ENCODE measurements around the gene EHD4.
A peak's percentile ranks its signal among the peaks of the same experiment; 100 is the strongest.

The EHD4 gene

DNA sequence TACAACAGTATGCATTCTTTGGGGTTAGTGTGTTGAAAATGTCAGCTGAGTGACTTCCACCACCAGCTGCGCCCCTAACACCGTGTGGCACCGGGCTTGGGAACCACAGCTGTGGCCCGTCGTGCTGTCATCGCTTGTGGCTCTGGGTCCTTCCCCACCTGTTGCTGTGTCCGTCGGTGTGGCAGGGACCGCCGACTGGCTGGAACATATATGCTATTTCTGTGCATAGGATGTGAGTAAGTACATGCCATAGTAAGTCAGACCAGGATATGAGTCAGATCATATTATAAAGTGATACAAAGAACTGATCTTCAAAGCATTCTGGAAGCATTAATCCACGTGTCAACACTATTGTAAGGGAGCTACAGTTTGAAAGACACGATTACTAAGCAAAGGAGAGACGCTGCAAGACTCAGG lies 31.9 kb downstream of the EHD4 start:
- H3K4me3 ChIP-seq (ENCODE audit: low read depth in 1 of 5, low read length in 5 of 5) = no peak overlapping the region
- no peaks in the 10 kb centered on the region for H3K9me3 ChIP-seq (ENCODE audit: control insufficient read depth in 5 of 5, low read length in 5 of 5)
- peaks cover 5 to 37% (median 25%) of the 10 kb centered on the region in 5 donors for H3K36me3 ChIP-seq (ENCODE audit: control insufficient read depth in 5 of 5, insufficient read depth in 5 of 5, low read length in 5 of 5)
- peaks cover 21 to 67% (median 38%) of the 10 kb centered on the region in 5 donors for H3K4me1 ChIP-seq (ENCODE audit: control insufficient read depth in 5 of 5, insufficient read depth in 5 of 5, low read length in 5 of 5)
- no peak overlapping the region for H3K9ac ChIP-seq (ENCODE audit: low read length in 5 of 5)
- H3K27ac ChIP-seq (ENCODE audit: low read depth, low read length) = peak overlapping the region; percentile 21
- no peaks in the 10 kb centered on the region for H3K27me3 ChIP-seq (ENCODE audit: control insufficient read depth in 5 of 5, insufficient read depth in 4 of 5, low read length in 5 of 5)

DNA sequence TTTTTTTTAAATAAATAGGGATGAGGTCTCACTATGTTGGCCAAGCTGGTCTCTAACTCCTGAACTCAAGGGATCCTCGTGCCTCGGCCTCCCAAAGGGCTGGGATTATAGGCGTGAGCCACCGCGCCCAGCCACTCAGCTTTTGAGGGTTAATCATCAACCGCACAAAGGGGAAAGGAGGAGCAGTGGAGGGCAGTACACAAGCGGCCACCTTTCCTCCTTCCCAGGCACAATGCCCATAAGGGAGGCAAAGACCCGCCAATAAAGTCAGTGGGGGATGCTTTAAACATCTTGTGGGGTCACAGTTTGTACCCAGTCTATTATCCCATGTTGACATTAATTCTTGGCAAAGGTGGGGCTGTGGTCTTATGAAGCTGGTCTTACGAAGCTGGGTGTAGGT lies 32.4 kb downstream of the EHD4 start:
- Histone ChIP-seq H3K27me3 (ENCODE audit: control insufficient read depth in 5 of 5, insufficient read depth in 4 of 5, low read length in 5 of 5) (no peaks in the 10 kb centered on the region), H3K36me3 (ENCODE audit: control insufficient read depth in 5 of 5, insufficient read depth in 5 of 5, low read length in 5 of 5) (peaks cover 5 to 34% (median 23%) of the 10 kb centered on the region in 5 donors), H3K27ac (ENCODE audit: low read depth, low read length) (peak overlapping the region; percentile 21), H3K9me3 (ENCODE audit: control insufficient read depth in 5 of 5, low read length in 5 of 5) (no peaks in the 10 kb centered on the region), H3K9ac (ENCODE audit: low read length in 5 of 5) (no peak overlapping the region), H3K4me1 (ENCODE audit: control insufficient read depth in 5 of 5, insufficient read depth in 5 of 5, low read length in 5 of 5) (peaks cover 21 to 67% (median 36%) of the 10 kb centered on the region in 5 donors), H3K4me3 (ENCODE audit: low read depth in 1 of 5, low read length in 5 of 5) (no peak overlapping the region)

DNA sequence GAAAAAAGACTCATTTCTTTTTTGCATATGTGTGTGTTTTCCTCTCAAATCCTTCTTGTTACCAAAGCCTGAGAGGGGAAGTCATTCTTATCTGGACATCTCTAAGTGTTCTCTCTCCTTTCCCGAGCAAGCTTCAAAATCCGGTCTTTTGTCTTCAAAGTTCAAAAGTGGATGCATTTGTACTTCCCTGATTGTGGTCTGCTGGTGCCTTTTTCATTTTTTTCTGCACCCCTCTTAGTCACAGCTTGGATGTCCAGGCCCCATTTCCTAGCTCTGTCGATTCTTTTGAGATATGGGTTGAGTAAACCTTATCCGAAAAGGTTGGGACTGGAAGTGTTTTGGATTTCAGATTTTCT lies 34.8 kb downstream of the EHD4 start:
- H3K27me3 ChIP-seq (ENCODE audit: control insufficient read depth in 5 of 5, insufficient read depth in 4 of 5, low read length in 5 of 5) = no peaks in the 10 kb centered on the region
- peaks cover 5 to 22% (median 18%) of the 10 kb centered on the region in 5 donors for H3K36me3 ChIP-seq (ENCODE audit: control insufficient read depth in 5 of 5, insufficient read depth in 5 of 5, low read length in 5 of 5)
- H3K9ac ChIP-seq (ENCODE audit: low read length in 5 of 5) = peak overlapping the region in 4 of 5 donors; percentile 40 to 74 (median 56)
- H3K27ac ChIP-seq (ENCODE audit: low read depth, low read length) = peak overlapping the region; percentile 92
- H3K9me3 ChIP-seq (ENCODE audit: control insufficient read depth in 5 of 5, low read length in 5 of 5) = no peaks in the 10 kb centered on the region
- peaks cover 19 to 75% (median 41%) of the 10 kb centered on the region in 5 donors for H3K4me1 ChIP-seq (ENCODE audit: control insufficient read depth in 5 of 5, insufficient read depth in 5 of 5, low read length in 5 of 5)
- H3K4me3 ChIP-seq (ENCODE audit: low read depth in 1 of 5, low read length in 5 of 5) = no peak overlapping the region

DNA sequence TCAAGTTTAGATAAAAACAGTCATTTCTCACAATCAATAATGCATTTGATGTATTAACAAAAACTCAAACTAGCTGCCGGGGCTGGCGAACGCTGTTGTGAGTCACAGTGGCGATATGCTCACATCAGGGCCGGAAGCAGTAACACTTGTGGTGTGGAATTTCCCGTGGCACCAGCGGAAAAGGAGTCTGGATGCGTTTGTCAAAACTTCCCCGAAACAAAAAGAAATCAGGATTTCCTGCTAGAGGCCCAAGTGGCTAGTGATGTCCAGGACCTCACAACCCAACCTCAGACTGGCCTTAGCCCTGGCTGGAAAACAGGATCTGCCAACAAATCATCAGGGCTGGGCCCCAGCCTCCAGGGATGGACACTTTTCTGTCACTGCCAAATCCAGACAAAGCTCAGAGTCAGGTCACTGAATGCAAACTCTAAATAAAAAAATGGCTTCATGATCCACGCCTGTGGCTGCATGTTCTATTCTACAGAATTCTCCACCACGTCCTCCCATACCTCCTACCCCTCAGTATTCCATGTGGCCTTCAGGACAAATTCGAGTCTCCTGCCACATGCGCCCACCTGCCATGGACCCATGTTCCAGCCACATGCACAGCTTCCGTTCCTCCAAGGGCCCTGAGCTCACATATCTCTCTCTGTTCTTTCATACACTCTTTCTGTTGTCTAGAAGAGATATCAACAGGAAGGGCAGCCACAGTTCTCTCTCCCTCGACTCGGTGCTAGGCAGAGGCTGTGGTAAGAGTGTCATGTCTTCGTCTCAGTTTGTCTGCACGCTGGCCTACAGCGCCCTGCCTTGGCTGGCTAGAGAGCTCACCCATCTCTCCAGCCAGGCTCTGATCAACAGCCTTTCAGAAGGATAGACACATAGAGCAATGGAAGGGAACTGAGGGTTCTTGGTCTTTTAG lies 35.4 kb downstream of the EHD4 start:
- peak overlapping the region; percentile 92 for H3K27ac ChIP-seq (ENCODE audit: low read depth, low read length)

DNA sequence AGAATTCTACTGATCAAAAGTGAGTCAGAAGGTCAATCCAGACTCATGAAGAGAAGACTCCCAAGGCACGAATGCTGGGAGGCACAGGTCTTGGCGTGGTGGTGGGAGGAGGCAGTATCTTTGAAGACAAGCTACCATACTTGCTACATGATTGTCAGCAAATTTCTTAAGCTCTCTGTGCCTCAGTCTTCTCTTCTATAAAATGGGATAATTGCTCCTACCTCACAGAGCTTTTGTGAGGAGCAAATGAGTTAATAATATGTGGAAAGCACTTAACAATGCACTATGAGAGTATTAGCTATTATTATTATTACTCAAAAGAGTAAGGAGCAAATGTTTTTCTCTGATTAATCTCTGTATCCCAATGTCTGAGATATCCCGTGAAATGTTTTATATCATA lies 36.2 kb downstream of the EHD4 start:
- H3K4me3 ChIP-seq (ENCODE audit: low read depth in 1 of 5, low read length in 5 of 5) = no peak overlapping the region
- H3K9ac ChIP-seq (ENCODE audit: low read length in 5 of 5) = peak overlapping the region in 1 of 5 donors; percentile 26
- H3K9me3 ChIP-seq (ENCODE audit: control insufficient read depth in 5 of 5, low read length in 5 of 5) = no peaks in the 10 kb centered on the region
- peak overlapping the region; percentile 92 for H3K27ac ChIP-seq (ENCODE audit: low read depth, low read length)
- peaks cover 3 to 14% (median 10%) of the 10 kb centered on the region in 5 donors for H3K36me3 ChIP-seq (ENCODE audit: control insufficient read depth in 5 of 5, insufficient read depth in 5 of 5, low read length in 5 of 5)
- H3K27me3 ChIP-seq (ENCODE audit: control insufficient read depth in 5 of 5, insufficient read depth in 4 of 5, low read length in 5 of 5) = no peaks in the 10 kb centered on the region
- peaks cover 22 to 77% (median 48%) of the 10 kb centered on the region in 5 donors for H3K4me1 ChIP-seq (ENCODE audit: control insufficient read depth in 5 of 5, insufficient read depth in 5 of 5, low read length in 5 of 5)

More for the DNA sequence above, 35.4 kb downstream of the EHD4 start:
- no peaks in the 10 kb centered on the region for H3K27me3 ChIP-seq (ENCODE audit: control insufficient read depth in 5 of 5, insufficient read depth in 4 of 5, low read length in 5 of 5)
- peak overlapping the region in 3 of 5 donors; percentile 5 to 51 (median 12) for H3K4me3 ChIP-seq (ENCODE audit: low read depth in 1 of 5, low read length in 5 of 5)
- H3K4me1 ChIP-seq (ENCODE audit: control insufficient read depth in 5 of 5, insufficient read depth in 5 of 5, low read length in 5 of 5) = peaks cover 22 to 80% (median 46%) of the 10 kb centered on the region in 5 donors
- H3K36me3 ChIP-seq (ENCODE audit: control insufficient read depth in 5 of 5, insufficient read depth in 5 of 5, low read length in 5 of 5) = peaks cover 5 to 19% (median 14%) of the 10 kb centered on the region in 5 donors
- peak overlapping the region in 4 of 5 donors; percentile 40 to 74 (median 56) for H3K9ac ChIP-seq (ENCODE audit: low read length in 5 of 5)
- no peaks in the 10 kb centered on the region for H3K9me3 ChIP-seq (ENCODE audit: control insufficient read depth in 5 of 5, low read length in 5 of 5)

DNA sequence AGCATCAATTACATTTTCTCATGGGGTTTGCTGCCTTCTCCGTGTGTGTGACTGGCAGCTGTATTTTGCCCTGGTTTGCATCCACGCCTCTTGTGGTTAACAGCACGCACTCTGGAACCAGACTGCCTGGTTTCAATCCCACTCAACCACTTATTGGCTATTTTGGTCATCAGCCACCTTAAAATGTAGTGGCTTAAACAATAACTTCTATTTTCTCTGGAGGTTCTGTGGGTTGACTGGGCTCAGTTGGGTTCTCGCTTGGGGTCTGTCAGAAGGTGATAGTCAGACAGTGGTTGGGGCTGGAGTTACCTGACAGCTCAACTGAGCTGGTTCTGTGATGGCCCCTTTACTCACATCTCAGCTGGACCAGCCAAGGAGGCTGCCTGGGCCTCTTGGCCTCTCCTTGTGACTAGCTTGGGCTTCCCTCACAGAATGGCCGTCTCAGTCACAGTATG lies 36.8 kb downstream of the EHD4 start:
- Histone ChIP-seq H3K4me3 (ENCODE audit: low read depth in 1 of 5, low read length in 5 of 5) (no peak overlapping the region), H3K9me3 (ENCODE audit: control insufficient read depth in 5 of 5, low read length in 5 of 5) (no peaks in the 10 kb centered on the region), H3K36me3 (ENCODE audit: control insufficient read depth in 5 of 5, insufficient read depth in 5 of 5, low read length in 5 of 5) (peaks cover 0 to 12% (median 10%) of the 10 kb centered on the region in 5 donors), H3K9ac (ENCODE audit: low read length in 5 of 5) (peak overlapping the region in 2 of 5 donors; percentile 26 to 38), H3K27ac (ENCODE audit: low read depth, low read length) (peak overlapping the region; percentile 92), H3K4me1 (ENCODE audit: control insufficient read depth in 5 of 5, insufficient read depth in 5 of 5, low read length in 5 of 5) (peaks cover 24 to 83% (median 53%) of the 10 kb centered on the region in 5 donors), H3K27me3 (ENCODE audit: control insufficient read depth in 5 of 5, insufficient read depth in 4 of 5, low read length in 5 of 5) (no peaks in the 10 kb centered on the region)

DNA sequence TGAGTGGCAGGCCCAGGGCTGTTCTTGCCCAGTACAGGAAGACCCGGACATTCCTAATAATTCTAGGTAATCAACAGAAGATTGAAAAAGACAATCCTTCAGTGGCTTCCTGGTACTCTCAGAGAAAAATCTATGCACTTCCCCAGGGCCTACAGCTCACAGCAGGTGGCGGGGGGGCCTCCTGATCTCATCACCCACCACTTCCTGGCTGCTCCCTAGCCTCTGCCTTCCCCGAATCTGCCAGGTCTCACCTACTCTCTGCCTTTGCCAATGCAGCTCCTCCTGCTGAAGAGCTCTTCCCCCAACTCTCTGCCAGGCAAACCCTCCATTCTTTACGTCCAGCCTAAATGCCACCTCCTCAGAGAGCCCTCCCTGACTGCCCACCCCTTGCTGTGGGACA lies 37.5 kb downstream of the EHD4 start:
- Histone ChIP-seq H3K4me1 (ENCODE audit: control insufficient read depth in 5 of 5, insufficient read depth in 5 of 5, low read length in 5 of 5) (peaks cover 26 to 86% (median 61%) of the 10 kb centered on the region in 5 donors), H3K4me3 (ENCODE audit: low read depth in 1 of 5, low read length in 5 of 5) (no peak overlapping the region), H3K9me3 (ENCODE audit: control insufficient read depth in 5 of 5, low read length in 5 of 5) (no peaks in the 10 kb centered on the region), H3K27ac (ENCODE audit: low read depth, low read length) (peak overlapping the region; percentile 92), H3K9ac (ENCODE audit: low read length in 5 of 5) (peak overlapping the region in 1 of 5 donors; percentile 39), H3K27me3 (ENCODE audit: control insufficient read depth in 5 of 5, insufficient read depth in 4 of 5, low read length in 5 of 5) (no peaks in the 10 kb centered on the region), H3K36me3 (ENCODE audit: control insufficient read depth in 5 of 5, insufficient read depth in 5 of 5, low read length in 5 of 5) (peaks cover 0 to 5% (median 3%) of the 10 kb centered on the region in 5 donors)

DNA sequence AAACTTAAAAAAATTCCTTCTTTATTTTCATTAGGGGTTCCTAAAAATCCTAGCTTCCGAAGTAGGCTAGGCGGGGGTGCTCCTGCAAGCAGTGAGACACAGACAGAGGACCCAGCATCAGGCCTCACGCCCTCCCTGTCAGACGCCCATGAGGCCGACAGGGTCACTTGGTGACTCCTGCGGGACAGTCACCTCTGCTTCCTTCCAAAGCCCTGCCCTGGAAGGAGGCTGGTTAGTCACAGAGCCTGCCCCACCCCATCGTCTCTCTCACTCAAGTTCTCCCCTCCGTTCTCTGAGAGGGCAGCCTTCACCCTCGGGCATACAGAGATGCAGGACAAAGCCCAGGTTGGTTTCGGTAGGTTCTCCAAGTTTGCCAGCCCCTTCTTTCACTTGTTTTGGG lies 38.6 kb downstream of the EHD4 start:
- peak overlapping the region; percentile 92 for H3K27ac ChIP-seq (ENCODE audit: low read depth, low read length)
- H3K4me1 ChIP-seq (ENCODE audit: control insufficient read depth in 5 of 5, insufficient read depth in 5 of 5, low read length in 5 of 5) = peaks cover 34 to 93% (median 72%) of the 10 kb centered on the region in 5 donors
- peak overlapping the region in 1 of 5 donors; percentile 13 for H3K4me3 ChIP-seq (ENCODE audit: low read depth in 1 of 5, low read length in 5 of 5)
- H3K27me3 ChIP-seq (ENCODE audit: control insufficient read depth in 5 of 5, insufficient read depth in 4 of 5, low read length in 5 of 5) = peaks cover 0 to 2% (median 0%) of the 10 kb centered on the region in 5 donors
- peaks cover 0 to 5% (median 2%) of the 10 kb centered on the region in 5 donors for H3K36me3 ChIP-seq (ENCODE audit: control insufficient read depth in 5 of 5, insufficient read depth in 5 of 5, low read length in 5 of 5)
- H3K9me3 ChIP-seq (ENCODE audit: control insufficient read depth in 5 of 5, low read length in 5 of 5) = no peaks in the 10 kb centered on the region
- H3K9ac ChIP-seq (ENCODE audit: low read length in 5 of 5) = peak overlapping the region in 2 of 5 donors; percentile 16 to 39

DNA sequence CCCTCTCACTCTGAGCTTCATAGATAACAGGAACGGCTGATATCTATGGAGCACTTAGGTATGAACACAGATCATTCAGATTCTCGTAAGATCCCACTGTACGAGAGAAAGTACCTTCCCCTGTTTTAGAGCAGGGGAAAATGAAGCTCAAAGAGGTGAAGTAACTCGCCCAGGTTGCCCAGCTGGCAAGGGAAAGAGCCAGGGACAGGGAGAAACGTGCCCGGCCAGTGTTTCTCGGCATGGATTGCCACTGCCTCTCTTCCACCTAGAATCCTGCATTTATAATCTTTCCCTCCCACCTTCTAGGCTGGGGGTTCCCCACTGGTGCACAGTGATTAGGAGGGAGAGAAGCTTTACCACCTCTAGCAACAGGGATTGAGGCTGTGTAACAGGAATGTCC lies 39.0 kb downstream of the EHD4 start:
- Histone ChIP-seq H3K27ac (ENCODE audit: low read depth, low read length) (peak overlapping the region; percentile 92), H3K9me3 (ENCODE audit: control insufficient read depth in 5 of 5, low read length in 5 of 5) (no peaks in the 10 kb centered on the region), H3K27me3 (ENCODE audit: control insufficient read depth in 5 of 5, insufficient read depth in 4 of 5, low read length in 5 of 5) (peaks cover 0 to 2% (median 0%) of the 10 kb centered on the region in 5 donors), H3K9ac (ENCODE audit: low read length in 5 of 5) (peak overlapping the region in 2 of 5 donors; percentile 22 to 25), H3K4me3 (ENCODE audit: low read depth in 1 of 5, low read length in 5 of 5) (no peak overlapping the region), H3K36me3 (ENCODE audit: control insufficient read depth in 5 of 5, insufficient read depth in 5 of 5, low read length in 5 of 5) (peaks cover 0 to 5% (median 2%) of the 10 kb centered on the region in 5 donors), H3K4me1 (ENCODE audit: control insufficient read depth in 5 of 5, insufficient read depth in 5 of 5, low read length in 5 of 5) (peaks cover 37 to 94% (median 76%) of the 10 kb centered on the region in 5 donors)

All from subcutaneous abdominal adipose tissue (tissue), 5 donors.